ENCODE data around the gene FAM177B. TPM values are rescaled to one million over a fixed set of nuclear protein-coding genes. Genes with fewer than 3 reads are reported as not detected.

The FAM177B gene
- total and polyA plus RNA-seq, 2 experiments from 2014 or later = not detected

DNA sequence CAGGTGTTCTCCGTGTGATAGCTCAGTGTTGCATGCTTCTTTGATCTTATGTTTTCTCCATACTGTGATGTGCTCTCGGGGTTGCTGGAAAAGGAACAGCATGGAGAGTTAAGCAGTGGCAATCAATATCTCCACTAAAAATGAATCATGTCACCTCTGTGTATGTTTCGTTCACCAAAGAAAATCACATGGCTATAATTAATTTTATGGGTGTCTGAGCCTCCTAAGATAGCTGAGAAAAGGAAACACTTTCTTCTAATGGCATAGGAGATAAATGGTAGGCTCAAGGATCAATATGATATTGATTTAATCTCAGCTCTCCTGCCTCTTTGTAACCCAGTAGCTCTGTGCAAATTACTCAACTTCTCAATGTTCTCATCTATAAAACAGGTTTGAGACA is 14.3 kb downstream of the FAM177B start (continued):
- TF ChIP-seq, protein P1, sequence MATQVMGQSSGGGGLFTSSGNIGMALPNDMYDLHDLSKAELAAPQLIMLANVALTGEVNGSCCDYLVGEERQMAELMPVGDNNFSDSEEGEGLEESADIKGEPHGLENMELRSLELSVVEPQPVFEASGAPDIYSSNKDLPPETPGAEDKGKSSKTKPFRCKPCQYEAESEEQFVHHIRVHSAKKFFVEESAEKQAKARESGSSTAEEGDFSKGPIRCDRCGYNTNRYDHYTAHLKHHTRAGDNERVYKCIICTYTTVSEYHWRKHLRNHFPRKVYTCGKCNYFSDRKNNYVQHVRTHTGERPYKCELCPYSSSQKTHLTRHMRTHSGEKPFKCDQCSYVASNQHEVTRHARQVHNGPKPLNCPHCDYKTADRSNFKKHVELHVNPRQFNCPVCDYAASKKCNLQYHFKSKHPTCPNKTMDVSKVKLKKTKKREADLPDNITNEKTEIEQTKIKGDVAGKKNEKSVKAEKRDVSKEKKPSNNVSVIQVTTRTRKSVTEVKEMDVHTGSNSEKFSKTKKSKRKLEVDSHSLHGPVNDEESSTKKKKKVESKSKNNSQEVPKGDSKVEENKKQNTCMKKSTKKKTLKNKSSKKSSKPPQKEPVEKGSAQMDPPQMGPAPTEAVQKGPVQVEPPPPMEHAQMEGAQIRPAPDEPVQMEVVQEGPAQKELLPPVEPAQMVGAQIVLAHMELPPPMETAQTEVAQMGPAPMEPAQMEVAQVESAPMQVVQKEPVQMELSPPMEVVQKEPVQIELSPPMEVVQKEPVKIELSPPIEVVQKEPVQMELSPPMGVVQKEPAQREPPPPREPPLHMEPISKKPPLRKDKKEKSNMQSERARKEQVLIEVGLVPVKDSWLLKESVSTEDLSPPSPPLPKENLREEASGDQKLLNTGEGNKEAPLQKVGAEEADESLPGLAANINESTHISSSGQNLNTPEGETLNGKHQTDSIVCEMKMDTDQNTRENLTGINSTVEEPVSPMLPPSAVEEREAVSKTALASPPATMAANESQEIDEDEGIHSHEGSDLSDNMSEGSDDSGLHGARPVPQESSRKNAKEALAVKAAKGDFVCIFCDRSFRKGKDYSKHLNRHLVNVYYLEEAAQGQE (IDR thresholded peaks at IDR 0.05; ENCODE audit: unreplicated experiment) = no peak
- TF ChIP-seq CREB1 (CRISPR knock-in tag; IDR thresholded peaks at IDR 0.05; ENCODE audit: low read depth) = no peak
- TF ChIP-seq JUNB (IDR thresholded peaks at IDR 0.05; ENCODE audit: unreplicated experiment) = no peak
- TF ChIP-seq, protein P2, sequence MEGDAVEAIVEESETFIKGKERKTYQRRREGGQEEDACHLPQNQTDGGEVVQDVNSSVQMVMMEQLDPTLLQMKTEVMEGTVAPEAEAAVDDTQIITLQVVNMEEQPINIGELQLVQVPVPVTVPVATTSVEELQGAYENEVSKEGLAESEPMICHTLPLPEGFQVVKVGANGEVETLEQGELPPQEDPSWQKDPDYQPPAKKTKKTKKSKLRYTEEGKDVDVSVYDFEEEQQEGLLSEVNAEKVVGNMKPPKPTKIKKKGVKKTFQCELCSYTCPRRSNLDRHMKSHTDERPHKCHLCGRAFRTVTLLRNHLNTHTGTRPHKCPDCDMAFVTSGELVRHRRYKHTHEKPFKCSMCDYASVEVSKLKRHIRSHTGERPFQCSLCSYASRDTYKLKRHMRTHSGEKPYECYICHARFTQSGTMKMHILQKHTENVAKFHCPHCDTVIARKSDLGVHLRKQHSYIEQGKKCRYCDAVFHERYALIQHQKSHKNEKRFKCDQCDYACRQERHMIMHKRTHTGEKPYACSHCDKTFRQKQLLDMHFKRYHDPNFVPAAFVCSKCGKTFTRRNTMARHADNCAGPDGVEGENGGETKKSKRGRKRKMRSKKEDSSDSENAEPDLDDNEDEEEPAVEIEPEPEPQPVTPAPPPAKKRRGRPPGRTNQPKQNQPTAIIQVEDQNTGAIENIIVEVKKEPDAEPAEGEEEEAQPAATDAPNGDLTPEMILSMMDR (conservative IDR thresholded peaks at IDR 0.05; ENCODE audit: low read depth in 2 of 2) = no peak
- no peak for TF ChIP-seq EZH2phosphoT487 (IDR thresholded peaks at IDR 0.05; ENCODE audit: unreplicated experiment)
- TF ChIP-seq, protein P3, sequence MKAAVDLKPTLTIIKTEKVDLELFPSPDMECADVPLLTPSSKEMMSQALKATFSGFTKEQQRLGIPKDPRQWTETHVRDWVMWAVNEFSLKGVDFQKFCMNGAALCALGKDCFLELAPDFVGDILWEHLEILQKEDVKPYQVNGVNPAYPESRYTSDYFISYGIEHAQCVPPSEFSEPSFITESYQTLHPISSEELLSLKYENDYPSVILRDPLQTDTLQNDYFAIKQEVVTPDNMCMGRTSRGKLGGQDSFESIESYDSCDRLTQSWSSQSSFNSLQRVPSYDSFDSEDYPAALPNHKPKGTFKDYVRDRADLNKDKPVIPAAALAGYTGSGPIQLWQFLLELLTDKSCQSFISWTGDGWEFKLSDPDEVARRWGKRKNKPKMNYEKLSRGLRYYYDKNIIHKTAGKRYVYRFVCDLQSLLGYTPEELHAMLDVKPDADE (IDR thresholded peaks at IDR 0.05) = no peak
- no peak for TF ChIP-seq NANOG (IDR thresholded peaks at IDR 0.05; ENCODE audit: borderline replicate concordance)

DNA sequence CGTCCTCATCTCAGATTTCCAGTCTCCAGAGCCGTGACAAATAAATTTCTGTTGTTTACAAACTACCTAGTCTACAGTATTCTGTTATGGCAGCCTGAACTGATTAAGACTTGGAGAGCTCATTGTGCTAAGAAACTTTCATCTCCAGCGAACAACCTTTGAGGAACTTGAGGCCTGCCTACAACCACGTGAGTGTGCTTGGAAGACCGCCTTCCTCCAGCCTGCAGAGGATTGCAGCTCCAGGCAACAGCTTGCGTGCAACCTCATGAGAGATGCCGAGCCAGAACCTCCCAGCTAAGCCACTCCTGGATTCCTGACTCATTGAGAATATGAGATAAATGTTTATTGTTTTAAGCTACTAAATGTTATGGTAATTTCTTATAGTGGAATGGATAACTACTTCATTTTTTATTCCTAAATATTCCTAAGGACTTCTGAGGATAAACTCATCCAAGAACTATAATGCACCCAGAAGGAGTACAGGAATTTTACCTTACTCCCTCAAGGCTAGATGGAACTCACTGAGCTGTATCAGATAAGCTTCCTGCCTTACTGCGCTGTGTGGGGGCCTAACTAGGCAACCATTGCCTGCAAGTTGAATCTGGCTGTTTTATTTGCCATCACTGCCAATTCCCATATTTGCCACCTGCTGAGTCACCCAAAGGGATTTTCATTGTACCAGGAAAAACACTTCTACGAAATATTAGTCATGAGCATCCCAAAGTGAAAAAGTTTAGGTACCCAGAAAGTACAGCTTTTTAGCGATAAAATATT is 17.6 kb downstream of the FAM177B start:
- H3K27me3 Mint-ChIP-seq (ENCODE audit: insufficient read depth, low read depth, poor library complexity) = peaks cover 5% of the 10 kb centered on the region
- Histone ChIP-seq H3K27me3 (ENCODE audit: insufficient read depth) (no peaks in the 10 kb centered on the region), H3K4me1 (ENCODE audit: insufficient read depth) (no peaks in the 10 kb centered on the region), H3K79me2 (replicated peaks; ENCODE audit: insufficient read depth) (no peaks in the 10 kb centered on the region), H3K27ac (ENCODE audit: low read depth) (no peak overlapping the region), H3F3A (replicated peaks; ENCODE audit: low read depth) (no peaks in the 10 kb centered on the region), H3K9me2 (ENCODE audit: insufficient read depth) (0 out of 2 replicates have a peak, but pooled peaks cover 5% of the 10 kb centered on the region), H3K36me3 (ENCODE audit: insufficient read depth) (no peaks in the 10 kb centered on the region), H2AFZ (no peak overlapping the region), H3K4me3 (no peak overlapping the region), H4K20me1 (replicated peaks; ENCODE audit: insufficient read depth) (no peaks in the 10 kb centered on the region), H3K4me2 (no peak overlapping the region)
- DNase-seq (ENCODE audit: low spot score) = no peak
- no peaks in the 10 kb centered on the region for H3K9me3 Mint-ChIP-seq
- no peak overlapping the region for H3K4me3 Mint-ChIP-seq
- H3K27ac Mint-ChIP-seq = no peak overlapping the region
- no peaks in the 10 kb centered on the region for H3K36me3 Mint-ChIP-seq (ENCODE audit: low read depth)
- ATAC-seq = no peak
- H3K4me1 Mint-ChIP-seq = no peaks in the 10 kb centered on the region; the same call in 2 of the 3 replicates
- TF ChIP-seq EZH2phosphoT487 (IDR thresholded peaks at IDR 0.05; ENCODE audit: unreplicated experiment) (no peak), CREB1 (CRISPR knock-in tag; IDR thresholded peaks at IDR 0.05; ENCODE audit: low read depth) (no peak), NANOG (IDR thresholded peaks at IDR 0.05; ENCODE audit: borderline replicate concordance) (no peak), JUNB (IDR thresholded peaks at IDR 0.05; ENCODE audit: unreplicated experiment) (no peak), ZNF114 (CRISPR knock-in tag; IDR thresholded peaks at IDR 0.05) (no peak)
- TF ChIP-seq, protein P2 (conservative IDR thresholded peaks at IDR 0.05; ENCODE audit: low read depth in 2 of 2) = no peak
- TF ChIP-seq, protein P3 (IDR thresholded peaks at IDR 0.05) = no peak
- TF ChIP-seq, protein P1 (IDR thresholded peaks at IDR 0.05; ENCODE audit: unreplicated experiment) = no peak

Data from GM23338 (cell line).